Measurements from ENCODE around the gene VSIG2.

The VSIG2 gene

DNA sequence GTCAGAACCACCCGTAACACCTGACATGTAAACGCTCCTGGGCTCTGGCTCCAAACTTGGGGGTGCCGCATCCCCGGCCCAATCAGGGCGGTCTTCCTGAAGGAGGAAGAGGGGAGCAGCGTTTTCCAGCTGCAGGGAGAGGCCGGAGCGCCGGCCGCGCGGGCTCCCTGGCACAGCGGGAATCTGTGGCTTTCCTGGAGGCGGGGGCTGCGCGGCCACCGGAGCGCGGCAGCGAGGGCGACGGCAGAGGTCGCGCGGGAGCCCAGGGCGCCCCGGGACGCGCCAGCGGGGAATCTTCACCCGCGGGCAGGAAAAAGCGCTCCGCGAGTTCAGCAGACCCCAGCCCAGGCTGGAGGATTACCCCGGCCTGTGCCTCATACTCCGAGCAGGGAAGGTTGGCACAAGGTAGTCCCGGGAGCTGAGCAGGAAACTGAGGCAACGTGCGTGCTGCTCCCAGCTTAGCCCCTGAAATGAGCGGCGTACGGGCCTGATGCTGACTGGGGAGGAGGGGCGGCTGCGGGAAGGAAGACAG lies 10.6 kb upstream of the VSIG2 start:
- no peak for DNase-seq

DNA sequence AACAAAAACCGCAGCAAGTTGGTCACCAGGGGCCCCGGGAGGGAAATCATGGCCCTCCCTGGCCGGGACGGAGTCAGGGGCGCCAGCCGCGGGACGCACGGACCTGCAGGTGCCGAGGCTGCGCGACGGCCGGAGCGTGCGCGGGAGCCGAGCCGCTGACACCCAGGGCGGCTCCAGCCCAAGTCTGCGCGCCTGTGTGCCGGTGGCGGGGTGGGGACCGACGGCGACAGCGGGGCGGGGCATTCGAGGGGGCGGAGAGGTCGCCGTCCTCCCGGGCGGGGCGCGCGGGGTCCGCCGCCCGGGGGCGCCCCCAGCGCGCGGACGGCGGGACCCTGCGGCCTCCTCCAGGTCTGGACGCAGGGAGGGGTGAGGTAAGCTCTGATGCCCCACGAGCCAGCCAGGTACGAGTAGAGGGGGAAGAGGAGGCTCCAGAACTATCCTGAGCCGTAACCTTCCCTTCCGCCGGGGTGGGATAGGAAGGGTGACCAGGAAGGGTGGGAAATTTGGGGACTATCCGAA lies 10.1 kb upstream of the VSIG2 start, which contains the start of gene ESAM:
Gene ESAM, minus strand, starts transcription at position 186 of the 519 bp plus-strand sequence. Its CDS starts 136 bp downstream, at position 50.
- peak; percentile 67 for DNase-seq

DNA sequence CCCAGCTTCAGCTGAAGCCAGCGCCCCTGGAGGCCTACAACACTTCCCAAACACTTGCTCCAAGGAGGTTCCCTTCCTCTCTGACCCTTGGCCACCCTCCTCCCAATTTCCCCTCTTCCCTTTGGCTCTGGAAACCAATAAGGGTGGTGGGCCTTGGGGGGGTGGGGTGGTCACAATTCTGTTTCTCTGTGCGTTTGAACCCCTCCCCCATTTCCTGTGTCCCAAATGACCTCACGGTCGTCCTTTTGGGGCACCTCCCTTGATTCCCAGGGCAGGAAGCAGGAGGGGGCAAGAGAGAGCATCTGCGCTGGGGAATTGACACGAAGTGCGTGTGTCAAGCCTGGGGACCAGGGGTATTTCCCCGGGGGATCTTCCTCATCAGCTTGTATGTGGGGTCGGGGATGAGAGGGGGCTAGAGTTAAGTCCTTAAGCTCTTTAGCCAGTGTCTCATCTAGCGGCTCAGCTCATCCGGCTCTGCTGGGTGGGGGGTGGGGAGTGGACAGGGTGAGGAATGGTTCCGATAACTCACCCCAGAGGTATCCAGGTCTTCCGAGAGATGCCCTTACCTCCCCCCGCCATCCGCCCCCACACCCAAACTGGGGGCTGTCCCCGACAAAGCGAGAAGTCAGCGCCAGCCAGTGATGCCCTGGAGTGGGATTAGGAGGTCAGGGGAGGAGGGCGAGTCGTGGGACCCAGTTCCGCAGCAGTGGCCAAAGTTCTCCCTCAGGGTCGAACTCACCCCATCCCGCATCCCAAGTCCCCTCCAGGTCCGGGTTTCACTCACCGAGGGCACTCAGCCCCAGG lies 9.4 kb upstream of the VSIG2 start:
- DNase-seq, result no peak

DNA sequence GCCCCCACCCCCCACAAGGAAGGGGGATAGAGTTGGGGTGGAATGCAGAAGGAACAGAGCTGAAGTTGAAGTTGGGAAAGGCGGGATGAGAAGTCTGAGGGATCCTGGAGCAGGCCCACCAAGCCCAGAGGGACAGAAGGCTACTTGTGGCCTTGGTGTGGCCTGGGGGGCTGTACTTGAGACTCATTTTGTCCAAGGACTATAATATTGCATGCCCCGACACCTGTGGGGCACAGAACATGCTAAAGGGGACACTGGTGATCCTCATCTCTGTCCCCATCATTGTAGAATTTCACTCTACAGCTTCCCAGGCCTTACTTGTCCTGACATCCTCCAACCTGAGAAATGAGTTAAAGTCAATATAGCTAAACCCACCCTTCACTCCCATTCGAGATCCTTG lies 8.8 kb upstream of the VSIG2 start:
- no peak for DNase-seq

DNA sequence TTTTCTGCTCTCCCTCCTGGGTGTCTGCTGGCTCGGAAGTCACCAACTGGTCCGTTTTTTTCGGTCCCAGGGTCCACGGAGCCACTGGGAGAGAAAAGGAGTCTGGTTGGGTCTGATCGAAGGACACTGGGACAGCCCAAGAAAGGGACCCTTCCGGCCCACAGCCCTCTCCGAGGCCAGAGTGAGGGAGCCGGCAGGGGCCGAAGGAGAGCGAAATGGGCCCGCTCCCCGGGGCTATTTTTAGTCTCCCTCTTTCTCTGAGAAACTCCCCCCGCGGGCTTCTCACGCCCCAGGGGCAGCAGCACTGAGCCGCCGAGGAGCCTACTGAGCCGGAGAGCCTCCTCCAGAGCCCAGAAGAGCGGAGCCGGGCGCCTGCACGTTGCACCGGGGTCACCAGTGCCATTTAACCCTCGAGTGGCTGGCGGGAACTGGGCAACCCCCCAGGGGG lies 8.2 kb upstream of the VSIG2 start:
- DNase-seq, result no peak

DNA sequence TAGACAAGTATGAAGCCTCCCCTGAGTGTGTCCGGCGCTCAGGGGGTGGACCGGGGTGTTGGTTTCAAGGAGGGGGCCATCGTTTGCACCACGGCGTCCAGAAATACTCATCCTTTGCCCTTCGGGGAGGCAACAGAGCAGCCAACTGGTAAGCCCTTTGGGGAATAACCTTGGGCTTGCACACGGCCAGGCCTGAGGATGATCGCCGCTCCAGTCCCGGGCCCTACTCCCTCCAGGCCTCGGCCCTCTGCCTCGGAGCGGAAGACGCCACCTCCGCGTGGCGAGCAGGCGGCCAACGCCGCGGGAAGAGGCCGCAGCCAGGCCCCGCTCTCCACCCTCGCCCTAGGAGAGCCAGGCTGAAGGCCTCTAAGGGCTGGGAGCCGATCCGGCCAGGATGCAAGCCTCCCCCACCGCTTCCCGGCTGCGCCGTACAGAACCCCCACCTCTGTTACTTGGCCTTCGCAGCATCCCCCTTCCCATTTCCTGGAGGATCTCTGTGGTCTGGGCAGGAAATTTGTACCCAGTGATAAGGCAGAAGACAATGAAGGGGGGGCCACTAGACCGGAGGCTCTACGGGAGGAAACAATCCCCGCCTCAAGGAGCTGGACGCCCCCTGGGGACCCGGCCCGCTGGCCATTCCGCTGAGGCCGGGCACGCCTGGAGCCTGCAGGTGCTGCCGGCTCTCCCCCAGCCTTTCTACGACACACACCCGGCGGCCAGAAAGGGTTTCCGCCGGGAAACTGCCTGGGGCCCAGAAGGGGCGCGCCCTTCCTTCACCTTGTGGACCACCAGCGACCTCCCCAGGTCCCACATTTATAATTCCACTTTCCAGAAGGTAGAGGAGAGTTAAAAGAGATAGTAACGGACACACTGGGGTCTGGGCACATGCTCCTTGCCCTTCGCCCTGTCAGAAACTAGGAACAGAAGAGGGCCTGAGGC lies 7.5 kb upstream of the VSIG2 start:
- no peak for DNase-seq

DNA sequence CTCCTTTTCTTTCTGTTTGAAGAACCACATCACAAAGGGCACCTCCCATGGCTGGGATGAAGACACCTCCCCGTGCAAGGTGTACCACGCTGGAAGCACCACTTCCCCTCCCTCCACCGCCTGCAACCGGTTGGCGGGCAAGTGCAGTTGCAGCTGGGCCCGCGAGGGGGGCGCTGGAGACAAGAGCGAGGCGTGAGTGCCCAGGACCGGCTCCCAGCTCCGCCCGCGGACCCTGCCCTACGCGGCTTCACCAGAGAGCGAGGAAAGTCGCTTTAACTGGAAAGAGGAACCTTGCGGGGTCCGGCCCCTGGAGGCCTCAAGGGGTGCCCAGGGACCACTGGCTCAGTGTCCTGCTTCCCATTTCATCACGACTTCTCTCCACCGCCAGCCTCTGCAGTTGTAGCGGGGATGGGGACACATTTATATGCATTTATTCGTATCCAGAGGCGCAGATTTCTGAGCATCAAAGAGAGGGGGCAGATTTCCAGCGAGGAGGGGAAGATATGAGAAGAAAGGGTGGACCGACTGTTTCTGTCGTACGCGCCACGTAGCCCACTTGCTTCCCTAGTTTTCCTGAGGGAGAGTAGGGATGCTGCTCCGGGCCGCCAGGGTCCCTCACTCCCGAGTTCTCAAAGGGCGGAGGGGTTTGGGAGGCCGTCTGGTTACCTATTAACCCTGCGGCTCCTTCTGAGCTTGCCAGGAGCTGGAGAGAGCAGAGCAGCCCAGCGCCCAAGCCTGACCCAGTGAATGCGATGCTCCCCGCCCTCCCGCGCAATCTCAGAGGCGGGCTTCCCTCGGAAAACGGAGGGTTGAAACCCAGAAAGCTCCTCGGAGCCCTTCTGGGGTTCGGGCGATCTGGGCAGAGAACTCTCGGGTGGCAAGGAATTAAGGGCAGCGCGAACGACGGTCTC lies 6.6 kb upstream of the VSIG2 start:
- DNase-seq, result peak; percentile 68

DNA sequence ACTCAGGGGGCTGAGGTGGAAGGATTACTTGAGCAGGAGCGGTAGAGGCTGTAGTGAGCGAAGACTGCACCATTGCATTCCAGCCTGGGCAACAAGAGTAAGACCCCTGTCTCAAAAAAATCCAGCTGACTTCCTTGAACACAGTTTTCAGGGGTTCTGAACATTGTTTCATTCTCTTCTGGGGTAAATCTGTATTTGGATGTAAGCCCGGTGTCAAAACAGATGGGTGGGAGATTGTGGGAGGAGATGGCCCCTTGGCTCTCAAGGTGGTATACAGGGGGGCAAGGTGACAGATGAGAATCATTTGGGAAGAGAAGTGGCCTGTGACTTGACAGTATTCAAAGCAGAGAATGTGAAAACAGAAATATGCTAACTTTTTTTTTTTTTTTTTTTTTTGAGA lies 5.3 kb upstream of the VSIG2 start:
- no peak for DNase-seq

DNA sequence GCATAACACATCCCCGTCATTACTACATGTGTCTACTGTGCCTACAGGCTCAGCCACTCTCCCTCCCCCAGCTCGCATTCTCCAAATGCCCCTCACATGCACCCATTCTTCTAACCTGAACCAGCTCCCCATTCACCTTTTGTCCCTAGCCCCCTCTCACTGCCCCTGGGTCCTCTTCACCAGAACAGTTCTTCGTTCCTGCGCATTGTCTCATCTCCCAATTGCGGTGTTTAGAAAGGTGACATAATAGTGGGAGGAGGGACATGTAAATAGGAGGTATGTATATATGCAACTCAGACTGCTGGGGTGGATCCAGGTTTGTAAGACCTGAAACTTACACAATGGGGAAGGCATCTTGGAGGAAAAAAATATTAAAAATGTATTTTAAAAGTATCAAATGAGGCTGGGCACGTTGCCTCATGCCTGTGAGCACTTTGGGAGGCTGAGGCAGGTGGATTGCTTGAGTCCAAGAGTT lies 4.7 kb upstream of the VSIG2 start:
- DNase-seq, result no peak

DNA sequence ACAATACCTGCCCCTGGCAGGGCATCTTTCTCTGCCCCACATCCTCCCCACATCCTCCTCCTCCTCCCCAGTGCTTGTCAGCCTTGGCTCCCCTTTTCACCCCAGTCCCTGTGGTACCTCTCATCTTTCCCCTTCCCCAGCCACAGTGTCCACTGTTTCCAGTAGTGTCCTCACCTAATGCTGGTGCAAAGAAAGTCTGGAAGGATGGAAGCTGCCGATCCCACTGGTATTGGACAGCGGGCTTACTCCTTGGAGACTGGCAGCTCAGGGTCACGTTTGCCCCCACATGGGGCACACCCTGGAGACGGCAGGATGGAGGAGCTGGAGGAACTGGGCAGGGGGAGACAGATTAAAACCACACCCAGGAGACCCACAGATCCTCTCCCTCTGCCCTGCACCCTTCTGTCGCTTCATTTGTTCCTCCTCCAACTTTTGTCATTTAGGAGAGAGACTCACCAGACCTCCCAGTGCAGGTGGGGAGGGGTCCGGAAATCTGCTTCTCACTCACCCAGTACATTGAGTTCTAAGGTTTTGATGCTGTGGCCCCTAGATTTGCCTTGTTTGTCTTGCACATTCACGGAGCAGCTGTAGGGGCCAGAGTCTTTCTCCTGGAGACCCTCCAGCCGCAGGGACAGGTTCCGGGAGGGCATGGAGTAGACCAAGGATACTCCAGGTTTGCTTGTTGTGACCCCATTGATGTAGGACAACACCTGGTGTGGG lies 4.1 kb upstream of the VSIG2 start:
- no peak for DNase-seq

DNA sequence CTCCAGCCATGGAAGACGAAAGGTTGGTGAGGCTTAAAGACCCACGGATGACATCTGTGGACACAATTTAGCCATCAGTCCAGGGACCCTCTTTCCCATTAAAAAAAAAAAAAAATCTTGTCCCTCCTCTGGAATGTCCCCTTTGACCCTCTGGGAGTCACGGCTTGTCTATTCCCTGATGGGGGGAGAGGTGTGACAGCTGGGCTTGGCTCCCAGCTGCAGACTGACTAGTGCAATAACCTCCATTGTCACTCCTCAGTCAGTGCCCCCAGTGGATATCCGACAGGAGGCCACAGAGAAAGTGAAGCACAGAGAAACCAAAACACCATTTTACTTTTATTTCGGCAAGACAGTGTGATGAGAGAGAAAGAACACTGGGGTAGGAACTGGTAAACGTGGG lies 2.7 kb upstream of the VSIG2 start:
- DNase-seq, result no peak

DNA sequence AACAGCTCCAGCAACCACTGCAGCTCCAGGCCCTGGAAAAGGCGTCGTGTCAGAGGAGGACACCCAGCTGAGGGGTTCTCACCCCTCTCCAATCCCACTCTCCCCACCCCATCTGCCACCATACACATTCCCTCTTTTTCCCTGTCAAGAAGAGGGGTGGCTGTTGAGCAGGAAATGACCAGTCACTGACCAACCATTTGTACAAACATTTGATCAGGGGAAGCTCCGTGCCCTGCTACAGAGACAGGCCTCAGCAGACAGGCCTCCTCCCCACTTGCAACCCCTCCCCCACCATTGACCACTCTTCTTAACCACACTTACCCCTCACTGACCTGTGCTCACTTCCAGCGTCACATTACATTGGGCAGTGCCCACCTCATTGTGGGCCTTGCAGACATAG lies 2.3 kb upstream of the VSIG2 start:
- DNase-seq, result no peak

DNA sequence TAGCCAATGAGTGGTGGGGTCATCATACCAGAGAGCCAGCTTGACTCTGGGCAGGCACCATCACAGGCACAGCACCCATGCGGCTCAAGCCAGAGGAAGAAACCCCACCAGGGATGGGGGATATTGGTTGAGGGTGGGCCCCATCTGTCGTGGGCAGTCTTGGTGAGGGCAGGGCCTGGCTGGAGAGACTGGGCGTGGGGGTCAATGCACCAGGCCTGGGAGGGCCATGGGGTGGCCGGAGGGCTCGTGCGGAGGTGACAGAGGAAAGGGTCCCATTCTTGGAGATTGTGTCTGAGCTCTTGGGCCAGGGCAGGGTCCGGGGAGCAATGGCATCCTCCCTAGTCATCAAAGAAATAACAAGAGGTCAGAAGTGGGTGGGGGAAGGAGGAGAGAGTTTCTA lies 1.6 kb upstream of the VSIG2 start:
- no peak for DNase-seq

DNA sequence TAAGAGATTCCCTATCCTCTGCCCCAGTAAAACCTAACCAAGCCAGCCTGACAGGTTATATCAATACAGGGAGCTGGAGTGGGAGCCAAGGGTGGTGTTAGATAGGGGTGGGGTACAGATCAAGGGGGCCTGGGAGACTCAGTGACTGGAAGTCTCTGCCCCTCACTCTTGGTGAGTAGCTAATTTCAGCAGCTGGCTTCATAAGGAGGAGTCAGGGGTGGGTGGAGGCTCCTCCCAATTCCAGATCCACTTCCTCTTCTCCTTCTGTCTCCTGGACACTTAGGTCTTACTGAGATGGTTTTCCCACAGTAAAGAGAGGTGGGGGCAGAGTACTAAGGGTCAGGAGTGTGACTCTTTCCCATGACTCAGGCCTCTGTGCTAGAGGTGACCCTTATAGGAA lies 1.1 kb upstream of the VSIG2 start:
- no peak for DNase-seq

DNA sequence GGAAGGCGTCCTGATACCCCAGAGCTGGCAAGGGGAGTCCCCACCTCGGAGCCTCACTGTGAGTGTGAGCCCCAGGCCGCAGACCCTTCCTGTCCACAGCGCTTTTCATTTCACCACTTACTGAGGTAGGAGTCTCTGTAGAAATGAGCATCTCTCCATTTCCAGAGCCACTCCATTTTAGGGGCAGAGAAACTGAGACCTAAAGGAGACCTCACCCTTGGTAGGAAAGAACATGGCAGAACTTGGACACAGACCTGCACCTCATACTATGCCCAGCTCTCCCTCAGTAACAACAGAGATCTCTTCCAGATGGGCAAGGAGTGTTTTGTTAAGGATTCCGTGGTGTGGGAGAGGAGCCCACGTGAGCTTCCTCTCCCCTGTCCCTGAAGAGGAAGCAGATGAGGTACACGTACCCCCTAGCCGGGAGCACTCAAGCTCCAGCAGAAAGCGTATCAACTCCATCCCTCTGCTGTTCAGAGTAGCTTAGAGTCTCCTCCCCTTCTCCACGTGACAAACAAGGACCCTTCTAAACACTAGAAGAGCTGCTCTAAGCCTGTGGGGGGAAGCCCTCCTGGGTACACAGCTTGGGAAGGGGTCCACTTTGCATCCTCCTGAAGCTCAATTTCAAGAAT lies 532 bp upstream of the VSIG2 start:
- no peak for DNase-seq

DNA sequence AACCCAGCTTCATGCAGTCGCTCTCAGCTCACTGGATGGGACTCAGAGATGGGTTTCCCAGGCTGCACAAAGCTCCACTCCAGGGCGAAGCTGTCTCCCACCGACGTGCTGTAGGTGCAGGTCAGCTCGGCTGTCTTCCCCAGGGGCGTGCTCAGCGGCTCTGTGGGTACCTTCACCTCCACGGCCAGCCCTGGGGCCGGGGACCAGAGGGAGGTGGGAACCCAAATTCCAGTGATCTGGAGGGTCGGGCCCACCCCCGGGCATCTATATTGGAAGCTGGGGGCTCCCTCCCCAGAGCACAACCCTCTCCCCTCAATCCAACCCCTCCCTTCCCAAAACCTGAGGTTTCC lies 689 bp downstream of the VSIG2 start:
- no peak for DNase-seq

DNA sequence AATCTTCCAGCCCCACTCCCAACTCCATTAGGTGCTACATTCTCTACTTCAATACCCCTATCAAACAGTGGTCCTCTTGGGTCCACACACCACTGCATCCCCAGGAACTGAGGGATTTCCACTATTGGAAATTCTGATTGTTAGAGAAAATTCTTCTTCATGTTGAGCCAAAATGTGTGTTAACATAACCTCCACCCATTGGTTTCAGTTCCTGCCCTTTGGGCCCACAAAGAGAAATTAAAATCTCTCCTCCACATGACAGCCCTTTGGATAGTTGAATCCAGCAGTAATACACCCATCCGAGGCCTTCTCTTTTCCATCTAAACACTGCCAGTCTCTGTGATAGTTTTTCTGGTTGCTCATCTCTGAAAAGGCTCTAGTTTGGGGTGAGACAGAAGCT lies 2.1 kb downstream of the VSIG2 start:
- no peak for DNase-seq

DNA sequence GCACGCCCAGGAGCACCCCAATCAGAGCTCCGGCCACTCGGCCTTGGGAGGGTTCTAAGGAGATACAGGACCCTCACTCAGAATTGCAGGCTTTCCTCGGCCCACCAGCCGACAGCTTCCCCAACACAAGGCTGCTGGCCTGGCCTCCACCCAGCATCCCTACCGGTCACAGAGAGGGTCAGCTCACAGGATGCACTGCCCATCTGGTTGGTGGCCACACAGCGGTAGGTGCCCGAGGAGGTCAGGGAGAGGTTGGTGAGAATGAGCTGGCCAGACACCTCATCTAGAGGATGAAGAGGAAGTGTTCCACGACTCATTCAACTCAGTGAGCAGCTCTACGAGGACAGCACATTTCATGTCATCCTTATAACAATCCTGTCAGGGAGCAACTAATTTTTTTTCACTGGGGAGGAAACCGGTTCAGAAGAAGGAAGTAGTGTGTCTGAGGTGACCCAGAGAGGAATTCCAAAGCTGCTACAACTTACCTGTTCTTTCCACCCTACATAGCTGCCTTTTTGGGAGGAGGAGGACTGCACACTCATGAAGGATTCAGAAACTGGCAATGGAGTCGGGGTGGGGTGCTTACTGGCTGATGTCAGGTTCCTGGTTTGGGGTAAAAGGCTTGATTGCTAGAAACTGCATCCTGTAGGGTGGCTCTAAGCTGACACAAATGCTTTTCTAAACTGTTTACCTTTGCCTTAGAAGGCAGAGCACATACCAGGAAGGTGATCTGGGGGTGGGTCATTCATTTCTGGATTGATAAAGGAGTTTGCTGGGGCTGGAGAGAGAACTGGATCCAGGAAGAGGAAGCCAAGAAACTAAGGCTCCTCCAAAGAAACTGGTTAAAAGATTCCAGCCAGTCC lies 3.3 kb downstream of the VSIG2 start:
- DNase-seq, result no peak

DNA sequence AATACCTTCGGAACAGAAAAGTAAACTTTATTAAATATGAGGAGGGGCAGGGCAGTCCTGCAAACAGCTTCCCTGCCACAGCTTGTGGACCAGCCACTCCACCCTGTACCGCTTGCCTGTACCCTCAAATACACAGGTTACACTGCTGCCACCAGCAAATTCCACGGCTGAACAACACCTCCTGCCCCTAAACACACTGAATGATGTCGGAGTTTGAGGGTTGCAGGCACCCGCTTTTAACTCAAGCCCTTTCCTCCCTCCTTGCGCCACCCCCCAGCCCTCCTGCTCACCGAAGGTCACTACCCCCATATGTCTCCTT lies 4.0 kb downstream of the VSIG2 start:
- no peak for DNase-seq

DNA sequence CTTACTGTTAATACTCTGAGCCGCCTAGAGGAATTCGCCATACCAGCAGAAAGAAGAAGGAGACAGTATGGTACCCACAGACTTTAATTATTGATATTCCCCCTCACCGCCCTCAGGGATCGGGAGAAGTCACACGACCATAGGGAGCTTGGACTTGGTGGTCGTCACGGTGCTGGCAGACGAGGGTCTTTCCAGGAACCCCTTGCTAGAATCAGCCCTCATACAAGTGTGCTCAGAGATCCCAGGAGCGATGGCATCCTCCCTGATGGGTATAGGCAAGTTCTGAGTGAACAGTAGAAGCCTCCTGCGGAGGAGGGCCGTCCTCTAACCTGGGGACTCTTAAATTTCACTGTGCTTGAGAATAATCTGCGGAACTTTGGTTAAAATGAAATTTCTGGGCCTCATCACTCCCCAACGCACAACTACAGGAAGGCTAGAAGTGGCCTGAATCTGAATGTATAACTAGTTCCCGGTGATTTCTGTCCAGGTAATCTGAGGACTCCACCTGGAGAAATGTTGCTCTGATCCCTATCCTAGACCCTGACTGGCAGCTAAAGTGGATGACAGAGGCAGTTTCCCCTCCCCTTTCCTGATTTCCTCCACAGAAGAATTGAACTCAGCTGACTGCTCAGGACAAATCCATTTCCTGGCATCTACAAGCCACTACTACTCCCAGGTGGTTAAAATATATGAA lies 4.5 kb downstream of the VSIG2 start:
- DNase-seq, result no peak

Data from stimulated activated CD4-positive, alpha-beta T cell treated with anti-CD3 and anti-CD28 coated beads, Interleukin-4, amount 100 ng/mL, for 1 hour (primary cell).